GM19351 (cell line): ENCODE measurements around the gene NOLC1.
"Not testable (repeated sequence)": the region's sequence is repeated elsewhere in the genome, so short reads cannot be mapped to it uniquely, and the experiment has no call there.

Experiments used
- ATAC-seq: cut with Tn5 transposase; IDR thresholded peaks from one replicate; pipeline ENCODE4 v1.9.1; 2021; ENCODE audit warnings: mild to moderate bottlenecking, moderate library complexity; ENCODE audit not compliant: unreplicated experiment

The NOLC1 gene

GRCh38 chr10:102153093-102153620, 968 bp downstream of the NOLC1 start:
- no peak for ATAC-seq

DNA sequence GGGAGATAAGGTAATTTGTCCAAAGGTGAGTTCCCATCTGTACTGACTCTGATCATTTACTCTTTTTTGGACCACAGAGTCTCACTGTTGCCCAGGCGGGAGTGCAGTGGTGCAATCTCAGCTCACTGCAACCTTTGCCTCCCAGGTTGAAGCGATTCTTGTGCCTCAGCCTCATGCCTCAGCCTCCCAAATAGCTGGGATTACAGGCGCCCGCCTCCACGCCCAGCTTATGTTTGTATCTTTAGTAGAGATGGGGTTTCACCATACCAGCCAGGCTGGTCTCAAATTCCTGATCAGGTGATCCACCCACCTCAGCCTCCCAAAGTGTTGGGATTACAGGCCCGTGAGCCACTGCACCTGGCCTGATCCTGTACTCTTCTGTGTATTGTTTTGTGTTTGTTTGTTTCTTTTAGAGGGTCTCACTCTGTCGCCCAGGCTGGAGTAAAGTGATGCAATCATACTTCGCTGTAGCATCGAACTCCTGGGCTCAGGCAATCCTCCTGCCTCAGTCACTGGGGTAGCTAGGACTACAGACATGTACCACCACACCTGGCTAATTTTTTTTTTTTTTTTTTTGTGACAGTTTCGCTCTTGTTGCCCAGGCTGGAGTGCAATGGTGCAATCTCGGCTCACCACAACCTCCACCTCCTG, 2.4 kb downstream of the NOLC1 start:
- no peak for ATAC-seq

DNA sequence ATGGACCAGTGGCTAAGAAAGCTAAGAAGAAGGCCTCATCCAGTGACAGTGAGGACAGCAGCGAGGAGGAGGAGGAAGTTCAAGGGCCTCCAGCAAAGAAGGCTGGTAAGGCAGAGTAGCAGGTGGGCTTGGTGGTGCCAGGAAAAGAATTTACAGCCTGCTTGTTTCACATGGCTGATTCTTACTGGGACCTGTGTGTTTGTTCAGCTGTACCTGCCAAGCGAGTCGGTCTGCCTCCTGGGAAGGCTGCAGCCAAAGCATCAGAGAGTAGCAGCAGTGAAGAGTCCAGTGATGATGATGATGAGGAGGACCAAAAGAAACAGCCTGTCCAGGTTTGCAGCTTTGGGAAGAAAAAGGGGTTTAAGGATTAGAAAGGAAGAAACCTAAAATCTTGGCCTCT, 5.0 kb downstream of the NOLC1 start:
- no peak for ATAC-seq

DNA sequence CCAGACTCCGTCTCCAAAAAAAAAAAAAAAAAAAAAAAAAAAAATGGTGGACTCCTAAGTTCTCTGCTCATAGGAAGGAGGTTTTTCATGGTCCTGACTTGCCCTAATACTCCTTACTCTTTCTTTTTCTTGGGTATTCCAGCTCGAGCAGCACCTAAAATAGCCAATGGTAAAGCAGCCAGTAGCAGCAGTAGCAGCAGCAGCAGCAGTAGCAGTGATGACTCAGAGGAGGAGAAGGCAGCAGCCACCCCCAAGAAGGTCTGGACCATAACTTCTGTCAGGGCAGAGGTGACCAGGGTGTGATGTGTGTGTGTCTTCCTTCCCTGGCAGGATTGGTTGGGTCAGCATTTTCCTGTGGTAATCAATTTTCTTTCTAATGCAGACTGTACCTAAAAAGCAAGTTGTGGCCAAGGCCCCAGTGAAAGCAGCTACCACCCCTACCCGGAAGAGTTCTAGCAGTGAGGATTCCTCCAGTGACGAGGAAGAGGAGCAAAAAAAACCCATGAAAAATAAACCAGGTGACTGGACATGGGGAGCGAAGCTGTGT, 6.9 kb downstream of the NOLC1 start:
- no peak for ATAC-seq

DNA sequence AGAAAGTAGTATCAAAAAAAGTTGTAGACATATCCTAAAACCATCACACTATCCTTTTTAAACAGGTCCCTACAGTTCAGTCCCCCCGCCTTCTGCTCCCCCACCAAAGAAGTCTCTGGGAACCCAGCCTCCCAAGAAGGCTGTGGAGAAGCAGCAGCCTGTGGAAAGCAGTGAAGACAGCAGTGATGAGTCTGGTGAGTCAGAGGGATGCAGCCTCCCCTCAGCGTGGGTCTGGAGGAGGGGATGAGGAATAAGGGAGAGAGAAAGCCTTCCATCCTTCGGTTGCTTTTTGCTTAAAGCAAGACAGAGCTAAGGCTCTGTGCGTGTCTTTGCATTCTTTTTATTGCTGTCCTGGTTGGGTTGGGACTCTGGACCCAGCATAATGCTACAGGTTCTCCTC, 7.6 kb downstream of the NOLC1 start:
- ATAC-seq = no peak

- no peak for ATAC-seq
Observed at GRCh38 chr10:102163342-102163989, 11.3 kb downstream of the NOLC1 start.

DNA sequence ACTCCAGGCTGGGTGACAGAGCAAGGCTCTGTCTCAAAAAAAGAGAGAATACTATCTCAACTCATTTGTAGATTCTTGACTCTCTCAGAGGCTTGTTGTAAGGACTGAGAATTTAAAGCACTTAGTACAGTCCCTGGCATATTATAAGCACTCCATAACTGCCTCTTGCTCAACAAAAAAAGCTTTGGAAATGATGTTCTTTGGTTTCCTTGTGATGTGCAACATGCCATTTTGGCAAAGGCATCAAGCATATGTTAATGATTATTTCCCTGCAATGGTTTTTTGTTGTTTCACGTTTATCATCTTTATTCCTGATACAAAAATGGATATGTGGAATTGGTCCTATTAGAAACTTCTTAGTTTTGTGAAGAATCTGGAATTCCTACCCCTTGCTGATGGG, 15.7 kb downstream of the NOLC1 start:
- no peak for ATAC-seq

GRCh38 chr10:102170602-102171001, 18.4 kb downstream of the NOLC1 start:
- ATAC-seq = no peak

GRCh38 chr10:102172288-102172687, 20.1 kb downstream of the NOLC1 start:
- no peak for ATAC-seq

DNA sequence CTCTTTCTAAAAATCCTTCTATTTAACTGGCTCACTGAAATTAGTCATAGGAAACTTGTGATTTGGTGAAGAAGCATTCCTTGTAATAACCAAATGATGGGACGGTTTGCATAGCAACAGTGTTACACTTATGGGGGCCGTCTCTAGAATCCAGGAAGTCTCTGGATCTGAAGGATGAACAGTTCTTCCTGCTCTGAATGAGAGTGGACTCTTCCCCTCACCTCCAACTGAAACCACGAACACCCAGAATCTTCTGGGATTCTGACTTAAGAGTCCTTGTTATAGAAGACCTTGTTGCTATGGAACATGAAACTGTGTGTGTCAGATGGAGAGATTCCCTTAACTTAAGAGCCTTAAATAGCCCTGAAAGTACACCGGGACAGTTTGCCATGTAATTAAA, 23.2 kb downstream of the NOLC1 start:
- no peak for ATAC-seq

DNA sequence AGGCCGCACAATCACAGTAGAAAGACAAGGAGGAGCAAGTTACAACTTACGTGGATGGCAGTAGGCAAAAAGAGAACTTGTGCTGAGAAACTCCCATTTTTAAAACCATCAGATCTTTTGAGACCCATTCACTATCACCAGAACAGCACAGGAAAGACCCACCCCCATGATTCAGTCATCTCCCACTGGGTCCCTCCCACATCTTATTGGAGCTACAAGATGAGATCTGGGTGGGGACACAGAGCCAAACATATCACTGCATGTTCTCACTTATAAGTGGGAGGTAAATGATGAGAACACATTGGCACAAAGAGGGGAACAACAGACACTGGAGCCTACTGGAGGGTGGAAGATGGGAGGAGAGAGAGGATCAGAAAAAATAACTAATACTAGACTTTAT, 32.4 kb downstream of the NOLC1 start:
- ATAC-seq = no peak

DNA sequence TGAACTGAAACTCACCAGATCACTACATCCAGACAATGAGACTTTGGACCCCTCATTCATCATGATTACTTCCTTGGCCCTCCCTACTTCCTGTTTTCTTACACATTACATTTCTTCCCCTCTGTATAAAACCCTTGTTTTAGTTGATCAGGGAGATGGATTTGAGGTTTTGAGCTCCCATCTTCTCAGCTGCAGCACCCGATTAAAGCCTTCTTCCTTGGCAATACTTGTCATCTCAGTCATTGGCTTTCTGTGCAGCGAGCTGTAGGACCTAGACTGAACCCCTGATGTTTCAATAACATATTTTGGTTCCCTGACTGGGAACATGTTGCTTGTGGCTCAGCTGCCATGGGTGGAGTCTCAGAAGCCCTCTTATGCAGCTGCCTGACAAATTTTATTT, 33.1 kb downstream of the NOLC1 start:
- ATAC-seq = no peak

DNA sequence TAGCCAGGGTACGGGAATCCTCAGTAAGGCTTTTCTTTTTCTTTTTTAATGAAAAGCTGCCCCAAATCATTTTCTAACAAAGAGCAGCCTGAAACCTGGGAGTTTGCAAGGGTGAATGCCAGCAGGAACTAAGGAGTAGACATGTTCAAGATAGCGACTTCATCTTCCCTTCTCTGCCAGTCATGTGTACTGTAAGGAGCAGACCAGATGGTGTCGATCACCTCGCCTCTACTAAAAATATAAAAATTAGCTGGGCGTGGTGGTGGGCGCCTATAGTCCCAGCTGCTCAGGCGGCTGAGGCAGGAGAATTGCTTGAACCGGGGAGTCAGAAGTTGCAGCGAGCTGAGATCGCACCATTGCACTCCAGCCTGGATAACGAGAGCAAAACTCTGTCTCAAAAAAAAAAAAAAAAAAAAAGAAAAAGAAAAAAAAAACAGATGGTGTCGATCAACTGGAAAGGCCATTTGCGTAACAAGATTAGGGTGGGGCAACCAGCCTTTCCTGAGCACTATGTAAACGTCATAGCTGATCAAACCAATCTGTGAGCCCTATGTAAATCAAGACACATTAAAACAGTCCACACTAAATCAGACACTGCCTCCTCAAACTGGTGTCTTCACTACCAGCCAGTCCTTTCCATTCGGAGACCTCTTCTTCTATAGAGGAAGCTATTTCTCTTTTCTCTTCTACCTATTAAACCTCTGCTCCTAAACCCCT, 33.8 kb downstream of the NOLC1 start:
- ATAC-seq = no peak

- no peak for ATAC-seq
Observed at GRCh38 chr10:102188298-102188940, 36.2 kb downstream of the NOLC1 start.

- not testable (repeated sequence) for ATAC-seq
Observed at GRCh38 chr10:102188941-102189898, 37.0 kb downstream of the NOLC1 start.

DNA sequence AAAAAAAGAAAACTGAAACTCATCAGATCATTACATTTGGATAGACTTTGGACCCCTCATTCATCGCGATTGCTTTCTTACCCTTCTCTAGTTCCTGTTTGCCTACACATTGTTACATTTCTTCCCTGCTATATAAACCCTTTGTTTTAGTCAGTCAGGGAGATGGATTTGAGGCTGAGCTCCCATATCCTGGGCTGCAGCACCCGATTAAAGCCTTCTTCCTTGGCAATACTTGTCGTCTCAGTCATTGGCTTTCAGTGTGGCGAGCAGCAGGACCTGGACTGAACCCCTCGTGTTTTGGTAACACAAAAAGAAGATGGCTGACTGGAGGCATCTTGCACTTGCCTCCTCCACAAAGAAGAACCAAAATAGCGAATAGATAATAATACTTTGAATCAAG, 39.8 kb downstream of the NOLC1 start:
- no peak for ATAC-seq

- no peak for ATAC-seq
Observed at GRCh38 chr10:102195296-102195870, 43.2 kb downstream of the NOLC1 start.

DNA sequence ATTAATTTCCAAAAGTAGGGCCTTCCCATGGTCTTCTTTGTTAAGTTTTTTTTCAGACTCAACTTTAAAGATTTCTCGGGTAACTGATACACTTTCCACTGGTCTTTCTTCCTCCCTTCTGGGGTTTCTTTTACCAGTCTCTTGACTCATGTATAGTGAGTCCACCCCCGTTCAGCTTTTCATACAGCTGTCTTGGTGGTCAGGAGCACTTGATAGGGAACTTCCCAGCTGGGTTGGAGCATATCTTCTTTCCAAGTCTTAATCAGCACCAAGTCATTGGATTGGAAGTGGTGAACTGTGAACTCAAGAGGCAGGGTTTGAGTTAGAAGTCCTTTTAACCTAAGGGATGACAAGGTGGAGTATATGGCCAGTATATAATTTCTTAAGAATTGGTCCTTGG, 44.7 kb downstream of the NOLC1 start:
- no peak for ATAC-seq

GRCh38 chr10:102198027-102198426, 45.8 kb downstream of the NOLC1 start:
- ATAC-seq = no peak
